ENCODE measurements around the gene RPL3.

Gene RPL3

DNA sequence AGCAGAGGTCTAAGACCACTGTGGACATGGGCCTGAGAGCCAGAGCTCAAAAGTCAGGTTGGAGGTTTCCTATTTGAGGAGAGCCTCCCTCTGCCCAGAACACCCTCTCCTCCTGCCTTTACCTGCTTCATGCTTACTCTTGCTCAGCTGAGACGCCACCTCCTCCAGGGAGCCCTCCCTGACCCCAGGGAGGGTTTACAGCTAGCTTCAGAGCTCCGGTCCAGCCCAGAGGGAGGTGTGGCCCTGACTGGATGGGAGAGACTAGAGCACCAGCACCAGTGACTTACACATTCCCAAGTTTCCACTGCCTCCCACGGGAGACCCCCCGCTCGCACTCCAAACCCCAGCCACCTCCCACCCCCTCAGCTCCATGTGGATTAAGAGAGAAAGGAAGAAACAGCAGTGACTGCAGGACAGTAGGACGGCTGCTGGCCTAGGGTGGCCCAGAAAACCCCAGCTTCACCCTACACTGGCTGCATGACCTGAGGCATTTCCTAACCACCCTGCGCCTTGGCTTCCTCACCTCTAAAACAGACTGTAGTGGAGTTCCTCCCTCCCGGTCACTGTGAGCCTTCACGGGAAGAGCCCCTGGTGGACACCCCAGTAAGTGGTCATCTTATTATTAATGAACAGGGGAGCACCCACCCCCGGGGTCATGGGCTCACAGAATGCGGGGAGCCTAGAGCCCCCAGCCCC lies 50.2 kb downstream of the RPL3 start:
- Histone ChIP-seq H3K9ac (ENCODE audit: low read length) (no peak overlapping the region), H2BK5ac (ENCODE audit: low read depth, low read length, poor library complexity) (no peak overlapping the region), H3K18ac (ENCODE audit: low read length) (no peak overlapping the region), H3K27me3 (ENCODE audit: insufficient read depth, low read length) (no peaks in the 10 kb centered on the region), H3K9me3 (ENCODE audit: insufficient read depth, low read depth, low read length) (no peaks in the 10 kb centered on the region), H3K14ac (ENCODE audit: low read length) (no peak overlapping the region), H2BK120ac (ENCODE audit: insufficient read depth, low read length, poor library complexity) (no peak overlapping the region), H3K79me1 (ENCODE audit: low read length) (no peaks in the 10 kb centered on the region), H3K4me2 (ENCODE audit: low read length) (no peak overlapping the region), H4K12ac (ENCODE audit: low read depth, low read length) (no peak overlapping the region), H3K4ac (ENCODE audit: low read depth, low read length) (no peak overlapping the region), H3K4me3 (ENCODE audit: low read depth, low read length) (no peak overlapping the region), H3K4me1 (ENCODE audit: control insufficient read depth in 1 of 2, insufficient read depth in 2 of 2, low read length in 2 of 2) (peaks cover 0 to 4% of the 10 kb centered on the region in 2 experiments), H4K91ac (ENCODE audit: low read depth, low read length) (no peak overlapping the region), H3K27ac (ENCODE audit: low read depth, low read length) (no peak overlapping the region), H3K36me3 (ENCODE audit: control insufficient read depth in 1 of 2, insufficient read depth in 2 of 2, low read length in 2 of 2) (no peaks in the 10 kb centered on the region), H2AFZ (ENCODE audit: insufficient read depth, low read length, poor library complexity) (no peak overlapping the region), H4K8ac (ENCODE audit: low read depth, low read length) (no peak overlapping the region), H2BK12ac (ENCODE audit: low read length) (no peak overlapping the region), H2AK5ac (ENCODE audit: low read length) (no peak overlapping the region), H3K79me2 (ENCODE audit: control insufficient read depth, insufficient read depth, low read length, poor library complexity) (no peaks in the 10 kb centered on the region), H3K23ac (ENCODE audit: low read length) (no peak overlapping the region)
- WGBS (ENCODE audit: extremely low coverage, insufficient coverage, insufficient read length) = no CpG with 5 or more reads among the region's 11 CpGs
- no peak for DNase-seq

DNA sequence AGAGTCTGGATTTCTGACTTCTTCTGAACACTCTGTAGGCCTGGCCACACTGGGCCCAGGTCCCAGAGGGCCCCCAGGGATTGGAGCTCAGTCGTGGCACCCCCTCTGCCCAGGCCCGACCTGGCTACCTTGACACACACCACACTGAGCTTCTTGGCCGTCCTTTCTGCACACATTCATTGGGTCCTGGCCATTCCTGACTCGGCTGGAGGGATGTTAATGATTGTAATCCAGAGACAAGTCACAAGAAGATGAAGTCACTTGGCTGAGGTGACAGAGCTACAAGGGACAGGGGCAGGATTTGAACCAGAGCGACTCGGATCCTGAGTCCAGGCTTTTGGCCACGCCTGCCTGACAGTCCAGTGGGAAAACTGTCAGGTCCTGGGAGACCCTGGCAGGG lies 50.8 kb downstream of the RPL3 start:
- no peak overlapping the region for H2AFZ ChIP-seq (ENCODE audit: insufficient read depth, low read length, poor library complexity)
- no peak overlapping the region for H4K12ac ChIP-seq (ENCODE audit: low read depth, low read length)
- H3K4me3 ChIP-seq (ENCODE audit: low read depth, low read length) = no peak overlapping the region
- no peak overlapping the region for H3K14ac ChIP-seq (ENCODE audit: low read length)
- H3K23ac ChIP-seq (ENCODE audit: low read length) = no peak overlapping the region
- no peak overlapping the region for H3K27ac ChIP-seq (ENCODE audit: low read depth, low read length)
- H3K18ac ChIP-seq (ENCODE audit: low read length) = no peak overlapping the region
- no peak overlapping the region for H3K4me2 ChIP-seq (ENCODE audit: low read length)
- DNase-seq = no peak
- H4K91ac ChIP-seq (ENCODE audit: low read depth, low read length) = no peak overlapping the region
- peaks cover 1% of the 10 kb centered on the region for H3K79me1 ChIP-seq (ENCODE audit: low read length)
- no peaks in the 10 kb centered on the region for H3K36me3 ChIP-seq (ENCODE audit: control insufficient read depth in 1 of 2, insufficient read depth in 2 of 2, low read length in 2 of 2)
- WGBS (ENCODE audit: extremely low coverage, insufficient coverage, insufficient read length) = no CpG with 5 or more reads among the region's 7 CpGs
- no peaks in the 10 kb centered on the region for H3K9me3 ChIP-seq (ENCODE audit: insufficient read depth, low read depth, low read length)
- no peak overlapping the region for H2AK5ac ChIP-seq (ENCODE audit: low read length)
- no peaks in the 10 kb centered on the region for H3K79me2 ChIP-seq (ENCODE audit: control insufficient read depth, insufficient read depth, low read length, poor library complexity)
- H3K9ac ChIP-seq (ENCODE audit: low read length) = no peak overlapping the region
- no peak overlapping the region for H2BK12ac ChIP-seq (ENCODE audit: low read length)
- H2BK120ac ChIP-seq (ENCODE audit: insufficient read depth, low read length, poor library complexity) = no peak overlapping the region
- H3K4ac ChIP-seq (ENCODE audit: low read depth, low read length) = no peak overlapping the region
- H3K4me1 ChIP-seq (ENCODE audit: control insufficient read depth in 1 of 2, insufficient read depth in 2 of 2, low read length in 2 of 2) = peaks cover 0 to 4% of the 10 kb centered on the region in 2 experiments
- H2BK5ac ChIP-seq (ENCODE audit: low read depth, low read length, poor library complexity) = no peak overlapping the region
- H4K8ac ChIP-seq (ENCODE audit: low read depth, low read length) = no peak overlapping the region
- no peaks in the 10 kb centered on the region for H3K27me3 ChIP-seq (ENCODE audit: insufficient read depth, low read length)

GRCh38 chr22:39267974-39268373 lies 51.4 kb downstream of the RPL3 start:
- Histone ChIP-seq H2AFZ (ENCODE audit: insufficient read depth, low read length, poor library complexity) (no peak overlapping the region), H3K4me2 (ENCODE audit: low read length) (no peak overlapping the region), H2BK120ac (ENCODE audit: insufficient read depth, low read length, poor library complexity) (no peak overlapping the region), H2BK12ac (ENCODE audit: low read length) (no peak overlapping the region), H4K8ac (ENCODE audit: low read depth, low read length) (no peak overlapping the region), H3K9ac (ENCODE audit: low read length) (no peak overlapping the region), H2BK5ac (ENCODE audit: low read depth, low read length, poor library complexity) (no peak overlapping the region), H4K12ac (ENCODE audit: low read depth, low read length) (no peak overlapping the region), H3K4ac (ENCODE audit: low read depth, low read length) (no peak overlapping the region), H3K27me3 (ENCODE audit: insufficient read depth, low read length) (no peaks in the 10 kb centered on the region), H3K4me1 (ENCODE audit: control insufficient read depth in 1 of 2, insufficient read depth in 2 of 2, low read length in 2 of 2) (peaks cover 0 to 4% of the 10 kb centered on the region in 2 experiments), H3K27ac (ENCODE audit: low read depth, low read length) (no peak overlapping the region), H3K9me3 (ENCODE audit: insufficient read depth, low read depth, low read length) (no peaks in the 10 kb centered on the region), H4K91ac (ENCODE audit: low read depth, low read length) (no peak overlapping the region), H3K14ac (ENCODE audit: low read length) (no peak overlapping the region), H3K79me2 (ENCODE audit: control insufficient read depth, insufficient read depth, low read length, poor library complexity) (no peaks in the 10 kb centered on the region), H3K23ac (ENCODE audit: low read length) (no peak overlapping the region), H3K79me1 (ENCODE audit: low read length) (peaks cover 1% of the 10 kb centered on the region), H3K4me3 (ENCODE audit: low read depth, low read length) (no peak overlapping the region), H2AK5ac (ENCODE audit: low read length) (no peak overlapping the region), H3K36me3 (ENCODE audit: control insufficient read depth in 1 of 2, insufficient read depth in 2 of 2, low read length in 2 of 2) (no peaks in the 10 kb centered on the region), H3K18ac (ENCODE audit: low read length) (no peak overlapping the region)
- no peak for DNase-seq
- 100% methylated on average over 3 of the region's 8 CpGs for WGBS (ENCODE audit: extremely low coverage, insufficient coverage, insufficient read length)

DNA sequence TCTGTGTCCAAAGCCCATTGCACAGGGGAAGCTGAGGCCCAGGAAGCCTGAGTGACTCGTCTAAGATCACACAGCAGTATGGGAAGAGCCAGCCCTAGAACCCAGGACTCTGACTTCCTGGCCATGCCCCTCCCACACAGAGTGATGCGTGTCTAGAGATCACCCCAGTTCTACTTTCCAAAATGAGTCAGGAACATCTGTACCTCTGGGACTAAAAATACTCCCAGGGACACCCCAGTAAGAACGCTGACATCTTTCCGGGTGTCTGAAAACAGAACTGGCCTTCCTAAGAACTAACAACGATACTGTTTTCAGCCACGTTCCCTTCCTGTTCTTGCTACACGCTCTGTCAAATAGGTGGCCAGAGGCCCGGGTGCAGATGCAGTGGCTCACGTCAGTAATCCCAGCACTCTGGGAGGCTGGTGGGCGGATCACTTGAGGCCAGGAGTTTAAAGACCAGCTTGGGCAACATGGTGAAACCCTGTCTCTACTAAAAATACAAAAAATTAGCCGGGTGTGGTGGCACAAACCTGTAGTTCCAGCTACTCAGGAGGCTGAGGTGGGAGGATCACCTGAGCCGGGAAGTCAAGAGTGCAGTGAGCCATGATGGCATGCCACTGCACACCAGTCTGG lies 52.9 kb downstream of the RPL3 start:
- no peak overlapping the region for H2BK5ac ChIP-seq (ENCODE audit: low read depth, low read length, poor library complexity)
- H3K4me2 ChIP-seq (ENCODE audit: low read length) = no peak overlapping the region
- H3K36me3 ChIP-seq (ENCODE audit: control insufficient read depth in 1 of 2, insufficient read depth in 2 of 2, low read length in 2 of 2) = no peaks in the 10 kb centered on the region
- no peak overlapping the region for H4K12ac ChIP-seq (ENCODE audit: low read depth, low read length)
- no peak overlapping the region for H4K8ac ChIP-seq (ENCODE audit: low read depth, low read length)
- H3K9me3 ChIP-seq (ENCODE audit: insufficient read depth, low read depth, low read length) = no peaks in the 10 kb centered on the region
- no peak overlapping the region for H3K14ac ChIP-seq (ENCODE audit: low read length)
- H3K27me3 ChIP-seq (ENCODE audit: insufficient read depth, low read length) = no peaks in the 10 kb centered on the region
- no peak overlapping the region for H3K9ac ChIP-seq (ENCODE audit: low read length)
- H3K27ac ChIP-seq (ENCODE audit: low read depth, low read length) = no peak overlapping the region
- DNase-seq = peak; percentile 47 to 52
- H2BK12ac ChIP-seq (ENCODE audit: low read length) = no peak overlapping the region
- no CpG with 5 or more reads among the region's 12 CpGs for WGBS (ENCODE audit: extremely low coverage, insufficient coverage, insufficient read length)
- no peak overlapping the region for H4K91ac ChIP-seq (ENCODE audit: low read depth, low read length)
- H3K79me2 ChIP-seq (ENCODE audit: control insufficient read depth, insufficient read depth, low read length, poor library complexity) = no peaks in the 10 kb centered on the region
- H3K4me3 ChIP-seq (ENCODE audit: low read depth, low read length) = no peak overlapping the region
- peaks cover 0 to 4% of the 10 kb centered on the region in 2 experiments for H3K4me1 ChIP-seq (ENCODE audit: control insufficient read depth in 1 of 2, insufficient read depth in 2 of 2, low read length in 2 of 2)
- no peak overlapping the region for H2AFZ ChIP-seq (ENCODE audit: insufficient read depth, low read length, poor library complexity)
- no peak overlapping the region for H2BK120ac ChIP-seq (ENCODE audit: insufficient read depth, low read length, poor library complexity)
- no peak overlapping the region for H2AK5ac ChIP-seq (ENCODE audit: low read length)
- no peak overlapping the region for H3K18ac ChIP-seq (ENCODE audit: low read length)
- H3K23ac ChIP-seq (ENCODE audit: low read length) = no peak overlapping the region
- peaks cover 1% of the 10 kb centered on the region for H3K79me1 ChIP-seq (ENCODE audit: low read length)
- no peak overlapping the region for H3K4ac ChIP-seq (ENCODE audit: low read depth, low read length)

Data from trophoblast cell (in vitro differentiated cells and primary cell).